IMR-90 (cell line): Measurements from ENCODE around the gene ACSL4. TPM values are rescaled to one million over a fixed set of nuclear protein-coding genes. Genes with fewer than 3 reads are reported as not detected.

Experiments used
- ATAC-seq: fragments of 200-7000 bp; cut with Tn5 transposase; 2 replicates; pipeline ENCODE4 v1.9.1; 2020; ENCODE audit warnings: low read depth, mild to moderate bottlenecking, moderate library complexity
- BruUV-seq: library from RNA; stranded (reverse); fragments of 400-500 nt; replicated peaks from 2 replicates; lab custom pipeline; 2021; lab: Mats Ljungman, UMichigan
- CTCF ChIA-PET: fragments of 300-600 bp; formaldehyde crosslinking; extraction: SDS; loops from one replicate; lab custom pipeline; 2021; ENCODE audit warnings: antibody characterized with exemption; lab: Yijun Ruan, JAX
- POLR2A ChIA-PET: fragments of 300-600 bp; sonication (Branson Sonifier 250); formaldehyde crosslinking; loops from one replicate; lab custom pipeline; 2022; ENCODE audit warnings: antibody characterized with exemption; ENCODE audit not compliant: unreplicated experiment; lab: Charles Lee
- DNase-seq: peaks from one replicate; pipeline ENCODE4 v3.0.0; 2013
- H2AFZ ChIP-seq: replicated peaks from 2 replicates; pipeline ENCODE3; 2013; ENCODE audit warnings: low read length, mild to moderate bottlenecking; ENCODE audit not compliant: poor library complexity
- H2AK5ac ChIP-seq: 2 replicates; pipeline ENCODE4 v1.6.1; 2013; ENCODE audit warnings: low read depth, low read length, inconsistent platforms
- H2AK9ac ChIP-seq: replicated peaks from 2 replicates; pipeline ENCODE3; 2013; ENCODE audit warnings: mild to moderate bottlenecking, low read depth, low read length, moderate library complexity; ENCODE audit not compliant: poor library complexity
- H2BK120ac ChIP-seq: 2 replicates; pipeline ENCODE4 v1.6.1; 2013; ENCODE audit warnings: low read depth, low read length, inconsistent platforms
- H2BK15ac ChIP-seq: 3 replicates; pipeline ENCODE4 v1.6.1; 2013; ENCODE audit warnings: low read depth, low read length, inconsistent platforms
- H2BK20ac ChIP-seq: 2 replicates; pipeline ENCODE4 v1.6.1; 2013; ENCODE audit warnings: low read depth, mild to moderate bottlenecking, inconsistent platforms, low read length, moderate library complexity
- H2BK5ac ChIP-seq: 2 replicates; pipeline ENCODE4 v1.6.1; 2013; ENCODE audit warnings: mild to moderate bottlenecking, low read depth, low read length, inconsistent platforms; ENCODE audit not compliant: poor library complexity, severe bottlenecking
- H3K14ac ChIP-seq: replicated peaks from 2 replicates; pipeline ENCODE4 v1.6.1; 2013; ENCODE audit warnings: low read depth, low read length, inconsistent platforms
- H3K18ac ChIP-seq: 2 replicates; pipeline ENCODE4 v1.6.1; 2013; ENCODE audit warnings: low read depth, low read length, control low read depth
- H3K23ac ChIP-seq: 2 replicates; pipeline ENCODE4 v1.6.1; 2013; ENCODE audit warnings: low read depth, low read length, inconsistent platforms
- H3K27ac ChIP-seq: 2 replicates; pipeline ENCODE4 v1.5.1; 2013; ENCODE audit warnings: mild to moderate bottlenecking, control low read depth, low read length; ENCODE audit not compliant: insufficient read depth
- H3K27me3 ChIP-seq: 2 replicates; pipeline ENCODE4 v1.6.1; 2013; ENCODE audit warnings: low read length; ENCODE audit not compliant: control insufficient read depth, insufficient read depth
- H3K36me3 ChIP-seq: 2 replicates; pipeline ENCODE4 v1.6.1; 2013; ENCODE audit warnings: low read length, mixed read lengths; ENCODE audit not compliant: control insufficient read depth, insufficient read depth
- H3K4ac ChIP-seq: 2 replicates; pipeline ENCODE4 v1.6.1; 2013; ENCODE audit warnings: low read depth, low read length, inconsistent platforms
- H3K4me1 ChIP-seq: 2 replicates; pipeline ENCODE4 v1.6.1; 2013; ENCODE audit warnings: low read length, mixed read lengths; ENCODE audit not compliant: control insufficient read depth, insufficient read depth
- H3K4me2 ChIP-seq: 2 replicates; pipeline ENCODE4 v1.6.1; 2013; ENCODE audit warnings: low read depth, mild to moderate bottlenecking, control low read depth, low read length, moderate library complexity
- H3K4me3 ChIP-seq: 2 replicates; pipeline ENCODE4 v1.5.1; 2013; ENCODE audit warnings: low read depth, mild to moderate bottlenecking, control low read depth, low read length, moderate library complexity; ENCODE audit not compliant: insufficient read depth
- H3K56ac ChIP-seq: 2 replicates; pipeline ENCODE4 v1.6.1; 2013; ENCODE audit warnings: low read length, inconsistent platforms; ENCODE audit not compliant: insufficient read depth; ENCODE audit errors: extremely low read depth
- H3K79me1 ChIP-seq, 2 experiments: 2 replicates each; pipeline ENCODE4 v1.6.1; 2013; ENCODE audit warnings: low read length in 2 of 2, inconsistent platforms in 1 of 2, low read depth in 1 of 2
- H3K9ac ChIP-seq: 2 replicates; pipeline ENCODE4 v1.6.1; 2013; ENCODE audit warnings: low read depth, low read length, control low read depth
- H3K9me1 ChIP-seq: 2 replicates; pipeline ENCODE4 v1.6.1; 2013; ENCODE audit warnings: low read length, inconsistent platforms; ENCODE audit not compliant: insufficient read depth
- H3K9me3 ChIP-seq: 2 replicates; pipeline ENCODE4 v1.6.1; 2013; ENCODE audit warnings: low read length; ENCODE audit not compliant: control insufficient read depth, insufficient read depth
- H4K20me1 ChIP-seq: 2 replicates; pipeline ENCODE4 v1.6.1; 2013; ENCODE audit warnings: low read length, inconsistent platforms; ENCODE audit not compliant: insufficient read depth
- H4K5ac ChIP-seq: 2 replicates; pipeline ENCODE4 v1.6.1; 2013; ENCODE audit warnings: mild to moderate bottlenecking, low read depth, low read length, control low read depth
- H4K8ac ChIP-seq, 2 experiments: 2 replicates each; pipeline ENCODE4 v1.6.1; 2013; ENCODE audit warnings: low read depth in 2 of 2, low read length in 2 of 2, control low read depth in 1 of 2, inconsistent platforms in 1 of 2
- H4K91ac ChIP-seq: 2 replicates; pipeline ENCODE4 v1.6.1; 2013; ENCODE audit warnings: low read depth, low read length, inconsistent platforms; ENCODE audit not compliant: insufficient read depth
- BHLHE40 ChIP-seq: fragments of 150-350 bp; IDR thresholded peaks from 2 replicates; pipeline ENCODE4 v1.6.1; 2016; ENCODE audit warnings: mild to moderate bottlenecking, low read depth, low read length
- CEBPB ChIP-seq: IDR thresholded peaks from 2 replicates; pipeline ENCODE4 v1.6.1; 2012; ENCODE audit warnings: low read depth, low read length, improper control_type of control experiment
- MXI1 ChIP-seq: IDR thresholded peaks from 2 replicates; pipeline ENCODE4 v1.6.1; 2012; ENCODE audit warnings: low read depth, mild to moderate bottlenecking, low read length, moderate library complexity, borderline replicate concordance
- RFX5 ChIP-seq: IDR thresholded peaks from 2 replicates; pipeline ENCODE4 v1.8.0; 2012; ENCODE audit warnings: low read depth, mild to moderate bottlenecking, low read length, moderate library complexity
- WGBS, 2 experiments: methylation state at CpG; one replicate each; pipeline versions ENCODE4 v1.1.5 to v1.1.7; 2013; ENCODE audit warnings: missing lambda C conversion rate in 2 of 2; ENCODE audit not compliant: insufficient read length in 1 of 2; ENCODE audit errors: extremely low coverage in 2 of 2; 5-methylcytosine and 5-hydroxymethylcytosine counted together
- dilution Hi-C: fragments of 300-500 bp; cut with HindIII; formaldehyde crosslinking; loops from one replicate; pipeline ENCODE4 v1.14.3; 2018; ENCODE audit warnings: low sequenced_read_pairs; ENCODE audit not compliant: unreplicated experiment
- in situ Hi-C: fragments of 300-500 bp; cut with MboI; formaldehyde crosslinking; loops from 3 replicates; pipeline ENCODE4 v1.14.3; 2019; ENCODE audit warnings: low sequenced_read_pairs, inconsistent platforms, mixed read lengths
- intact Hi-C: fragments of 100-400 bp; cut with micrococcal nuclease; formaldehyde crosslinking; loops from 2 replicates; pipeline ENCODE4 v1.10.0; 2022
- polyA plus RNA-seq, 3 experiments: library from polyadenylated mRNA; depleted of rRNA; stranded (reverse); fragments of >200 nt; gene quantifications; 2 replicates each; pipeline ENCODE4 v1.2.3, GENCODE V29; 2012; ENCODE audit warnings: low replicate concordance in 1 of 3
- total RNA-seq: library from RNA; depleted of rRNA; stranded (reverse); fragments of >200 nt; gene quantifications from 2 replicates; pipeline ENCODE4 v1.2.3, GENCODE V29; 2012
- TF ChIP-seq, protein P1 (sequence below): conservative IDR thresholded peaks from 2 replicates; pipeline ENCODE4 v1.5.1; 2012; ENCODE audit warnings: mild to moderate bottlenecking, low read depth, low read length, improper control_type of control experiment

ACSL4 gene
- total and polyA plus RNA-seq, 2 of the 4 experiments (the other 2 are of a cell fraction), result 29.6 to 59.7 TPM

DNA sequence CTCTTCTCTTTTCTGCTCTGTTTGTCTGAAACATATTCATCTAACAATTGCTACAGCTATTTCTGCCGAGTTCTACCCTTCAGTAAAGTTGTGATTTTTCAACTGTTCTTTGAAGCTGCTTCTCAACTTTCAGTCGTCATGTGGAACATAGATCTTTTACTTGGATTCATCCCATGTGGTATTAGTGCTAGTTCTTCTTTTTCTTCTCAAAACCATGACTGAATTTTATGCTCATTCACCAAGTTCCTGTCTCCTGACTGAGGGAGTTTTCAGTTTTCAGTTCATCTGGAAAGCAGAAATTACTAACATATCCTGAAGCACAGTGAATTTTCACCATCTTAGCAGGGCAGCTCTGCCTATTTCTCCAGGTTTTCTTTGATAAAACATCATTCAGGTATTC, 12.1 kb downstream of the ACSL4 start:
- Histone ChIP-seq H3K36me3 (peaks cover 2% of the 10 kb centered on the region; the same call in 1 of the 2 replicates), H4K20me1 (peaks cover 14% of the 10 kb centered on the region), H3K9me1 (no peaks in the 10 kb centered on the region; the same call in 1 of the 2 replicates), H3K9ac (no peak overlapping the region), H2BK20ac (no peak overlapping the region), H3K9me3 (no peaks in the 10 kb centered on the region), H3K4me2 (no peak overlapping the region), H2BK15ac (no peak overlapping the region), H4K8ac (no peak overlapping the region), H3K18ac (no peak overlapping the region), H3K27me3 (no peaks in the 10 kb centered on the region), H2BK120ac (no peak overlapping the region), H3K4me3 (no peak overlapping the region), H2AK9ac (no peak overlapping the region), H2BK5ac (no peak overlapping the region), H2AK5ac (no peak overlapping the region), H3K56ac (no peak overlapping the region), H2AFZ (no peak overlapping the region), H3K4me1 (no peaks in the 10 kb centered on the region), H3K79me1 (peaks cover 0 to 7% of the 10 kb centered on the region in 2 experiments; a peak in 2 of 4 replicates), H4K5ac (no peak overlapping the region), H4K91ac (no peak overlapping the region), H3K14ac (no peak overlapping the region), H3K27ac (no peak overlapping the region), H3K4ac (no peak overlapping the region), H3K23ac (0 out of 2 replicates have a peak overlapping the region, but pooled peaks have one; percentile 15)
- POLR2A ChIA-PET, result no interaction called here
- ATAC-seq (no peak), DNase-seq (no peak)
- TF ChIP-seq BHLHE40 (no peak), RFX5 (no peak), CEBPB (no peak), MXI1 (no peak)
- TF ChIP-seq, protein P1, sequence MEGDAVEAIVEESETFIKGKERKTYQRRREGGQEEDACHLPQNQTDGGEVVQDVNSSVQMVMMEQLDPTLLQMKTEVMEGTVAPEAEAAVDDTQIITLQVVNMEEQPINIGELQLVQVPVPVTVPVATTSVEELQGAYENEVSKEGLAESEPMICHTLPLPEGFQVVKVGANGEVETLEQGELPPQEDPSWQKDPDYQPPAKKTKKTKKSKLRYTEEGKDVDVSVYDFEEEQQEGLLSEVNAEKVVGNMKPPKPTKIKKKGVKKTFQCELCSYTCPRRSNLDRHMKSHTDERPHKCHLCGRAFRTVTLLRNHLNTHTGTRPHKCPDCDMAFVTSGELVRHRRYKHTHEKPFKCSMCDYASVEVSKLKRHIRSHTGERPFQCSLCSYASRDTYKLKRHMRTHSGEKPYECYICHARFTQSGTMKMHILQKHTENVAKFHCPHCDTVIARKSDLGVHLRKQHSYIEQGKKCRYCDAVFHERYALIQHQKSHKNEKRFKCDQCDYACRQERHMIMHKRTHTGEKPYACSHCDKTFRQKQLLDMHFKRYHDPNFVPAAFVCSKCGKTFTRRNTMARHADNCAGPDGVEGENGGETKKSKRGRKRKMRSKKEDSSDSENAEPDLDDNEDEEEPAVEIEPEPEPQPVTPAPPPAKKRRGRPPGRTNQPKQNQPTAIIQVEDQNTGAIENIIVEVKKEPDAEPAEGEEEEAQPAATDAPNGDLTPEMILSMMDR, result no peak
- dilution Hi-C loops (no loop called here), intact Hi-C loops (no loop called here), in situ Hi-C loops (loop anchor here (25.0 kb wide), 1 partner anchor 691 kb away; no protein-coding TSS in a partner anchor)
- BruUV-seq, result no TSS peak
- no CpG with 5 or more reads among the region's 2 CpGs for WGBS, 2 experiments
- CTCF ChIA-PET, result no interaction called here
